PFSK-1 (cell line): Measurements from ENCODE around the gene FCRL6.

ENCODE experiments used
- FOXP2 ChIP-seq: optimal IDR thresholded peaks from 2 replicates; pipeline ENCODE3; 2011; ENCODE audit warnings: borderline replicate concordance, control low read depth, inconsistent platforms; ENCODE audit not compliant: insufficient read depth; ENCODE audit errors: extremely low read length, extremely low read depth
- POLR2AphosphoS5 ChIP-seq: IDR thresholded peaks from 2 replicates; pipeline ENCODE4 v1.6.1; 2012; ENCODE audit warnings: low read depth, mild to moderate bottlenecking, control low read depth, low read length, moderate library complexity
- SIN3A ChIP-seq: IDR thresholded peaks from 2 replicates; pipeline ENCODE4 v1.6.1; 2012; ENCODE audit warnings: mild to moderate bottlenecking, low read length, moderate library complexity, borderline replicate concordance; ENCODE audit not compliant: insufficient read depth
- TAF1 ChIP-seq: IDR thresholded peaks from 2 replicates; pipeline ENCODE4 v1.6.1; 2012; ENCODE audit warnings: low read length, control low read depth, borderline replicate concordance; ENCODE audit not compliant: insufficient read depth
- TF ChIP-seq, protein P1 (sequence below), 2 experiments: IDR thresholded peaks; 2 replicates each; pipeline versions ENCODE4 v1.6.1 to v1.8.0; 2011 to 2012; ENCODE audit warnings: low read depth in 2 of 2, low read length in 2 of 2, control low read depth in 1 of 2, inconsistent platforms in 1 of 2, mild to moderate bottlenecking in 1 of 2, moderate library complexity in 1 of 2; ENCODE audit not compliant: insufficient read depth in 1 of 2

Gene FCRL6

DNA sequence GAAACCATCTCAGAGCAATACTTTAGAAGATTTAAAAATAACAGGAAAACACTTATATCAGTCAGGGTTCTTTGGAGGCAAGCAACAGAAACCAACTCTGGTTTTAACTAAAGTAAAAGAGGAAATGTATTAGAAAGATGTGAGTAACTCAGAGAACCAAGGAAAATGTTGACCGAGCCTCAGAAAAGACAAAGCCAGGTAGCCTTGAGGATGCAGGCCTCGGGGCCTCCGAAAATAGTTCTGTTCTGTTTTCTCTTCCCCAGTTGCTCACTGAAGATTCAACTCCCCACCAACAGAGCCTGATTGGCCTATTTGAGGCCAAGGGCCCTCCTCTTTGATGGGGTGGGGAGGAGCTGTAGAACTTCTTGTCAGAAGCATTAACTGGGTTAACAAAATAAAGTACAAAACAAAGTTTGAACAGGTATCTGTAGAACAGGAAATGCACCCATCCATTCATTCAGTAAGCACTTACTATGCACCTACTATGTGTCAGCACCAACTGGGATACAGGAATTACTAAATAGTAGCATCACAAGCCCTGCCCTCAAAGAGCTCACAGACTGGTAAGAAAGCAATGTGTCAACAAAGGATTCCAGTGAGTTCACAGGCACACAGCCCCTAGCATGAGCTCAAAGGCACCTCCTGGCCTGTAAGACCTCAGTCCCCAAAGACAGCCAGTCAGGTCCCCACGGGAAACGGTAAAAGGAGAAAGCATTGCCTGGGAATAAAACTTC is 37.1 kb downstream of the FCRL6 start:
- no peak for TF ChIP-seq TAF1
- no peak for TF ChIP-seq SIN3A
- TF ChIP-seq FOXP2: no peak
- TF ChIP-seq, protein P1, sequence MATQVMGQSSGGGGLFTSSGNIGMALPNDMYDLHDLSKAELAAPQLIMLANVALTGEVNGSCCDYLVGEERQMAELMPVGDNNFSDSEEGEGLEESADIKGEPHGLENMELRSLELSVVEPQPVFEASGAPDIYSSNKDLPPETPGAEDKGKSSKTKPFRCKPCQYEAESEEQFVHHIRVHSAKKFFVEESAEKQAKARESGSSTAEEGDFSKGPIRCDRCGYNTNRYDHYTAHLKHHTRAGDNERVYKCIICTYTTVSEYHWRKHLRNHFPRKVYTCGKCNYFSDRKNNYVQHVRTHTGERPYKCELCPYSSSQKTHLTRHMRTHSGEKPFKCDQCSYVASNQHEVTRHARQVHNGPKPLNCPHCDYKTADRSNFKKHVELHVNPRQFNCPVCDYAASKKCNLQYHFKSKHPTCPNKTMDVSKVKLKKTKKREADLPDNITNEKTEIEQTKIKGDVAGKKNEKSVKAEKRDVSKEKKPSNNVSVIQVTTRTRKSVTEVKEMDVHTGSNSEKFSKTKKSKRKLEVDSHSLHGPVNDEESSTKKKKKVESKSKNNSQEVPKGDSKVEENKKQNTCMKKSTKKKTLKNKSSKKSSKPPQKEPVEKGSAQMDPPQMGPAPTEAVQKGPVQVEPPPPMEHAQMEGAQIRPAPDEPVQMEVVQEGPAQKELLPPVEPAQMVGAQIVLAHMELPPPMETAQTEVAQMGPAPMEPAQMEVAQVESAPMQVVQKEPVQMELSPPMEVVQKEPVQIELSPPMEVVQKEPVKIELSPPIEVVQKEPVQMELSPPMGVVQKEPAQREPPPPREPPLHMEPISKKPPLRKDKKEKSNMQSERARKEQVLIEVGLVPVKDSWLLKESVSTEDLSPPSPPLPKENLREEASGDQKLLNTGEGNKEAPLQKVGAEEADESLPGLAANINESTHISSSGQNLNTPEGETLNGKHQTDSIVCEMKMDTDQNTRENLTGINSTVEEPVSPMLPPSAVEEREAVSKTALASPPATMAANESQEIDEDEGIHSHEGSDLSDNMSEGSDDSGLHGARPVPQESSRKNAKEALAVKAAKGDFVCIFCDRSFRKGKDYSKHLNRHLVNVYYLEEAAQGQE (IDR thresholded peaks at IDR 0.05; ENCODE audit: insufficient read depth in 1 of 2, low read depth in 2 of 2, low read length in 2 of 2): no peak
- TF ChIP-seq POLR2AphosphoS5: no peak

DNA sequence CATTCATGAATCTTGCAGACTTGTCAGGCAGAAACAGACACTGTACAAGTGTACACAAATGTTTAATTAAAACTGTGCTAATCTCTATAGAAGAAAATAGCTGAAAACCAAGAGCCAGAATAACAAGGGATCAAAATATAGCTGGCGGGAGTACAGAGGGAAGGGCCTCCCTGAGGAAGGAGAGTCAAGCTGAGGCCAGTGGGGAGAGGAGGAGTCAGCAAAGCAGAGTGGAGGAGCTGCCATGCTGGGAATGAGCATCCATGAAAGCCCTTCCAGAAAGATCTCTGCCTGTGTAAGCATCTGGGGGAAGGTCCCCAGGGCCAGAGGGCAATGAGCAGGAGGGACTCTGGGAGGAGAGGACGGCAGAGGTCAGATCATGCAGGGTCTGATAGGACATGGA is 39.6 kb downstream of the FCRL6 start:
- TF ChIP-seq, protein P1 (IDR thresholded peaks at IDR 0.05; ENCODE audit: insufficient read depth in 1 of 2, low read depth in 2 of 2, low read length in 2 of 2): no peak
- TF ChIP-seq TAF1 (no peak), FOXP2 (no peak), SIN3A (no peak), POLR2AphosphoS5 (no peak)

DNA sequence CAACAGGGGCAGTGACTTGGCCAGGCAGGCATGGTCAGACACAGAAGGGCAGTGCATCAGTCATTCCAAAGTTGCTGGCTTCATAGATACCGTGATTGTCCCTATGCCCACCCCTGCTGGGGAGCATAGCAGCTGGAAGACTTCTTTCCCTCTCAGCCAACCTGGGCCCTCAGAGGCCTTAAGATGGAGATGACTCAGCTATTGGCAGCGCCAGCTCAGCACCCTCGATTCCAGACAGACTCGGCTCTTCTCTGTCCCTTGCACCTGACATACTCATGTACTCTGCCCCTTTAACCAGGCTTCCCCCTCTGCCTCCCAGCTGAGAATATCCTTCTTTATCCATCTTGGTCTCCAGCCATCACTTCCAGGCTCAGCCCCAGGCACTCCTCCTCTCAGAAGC is 41.3 kb downstream of the FCRL6 start:
- TF ChIP-seq, protein P1 (IDR thresholded peaks at IDR 0.05; ENCODE audit: insufficient read depth in 1 of 2, low read depth in 2 of 2, low read length in 2 of 2): no peak
- no peak for TF ChIP-seq SIN3A
- no peak for TF ChIP-seq FOXP2
- TF ChIP-seq POLR2AphosphoS5: no peak
- no peak for TF ChIP-seq TAF1

DNA sequence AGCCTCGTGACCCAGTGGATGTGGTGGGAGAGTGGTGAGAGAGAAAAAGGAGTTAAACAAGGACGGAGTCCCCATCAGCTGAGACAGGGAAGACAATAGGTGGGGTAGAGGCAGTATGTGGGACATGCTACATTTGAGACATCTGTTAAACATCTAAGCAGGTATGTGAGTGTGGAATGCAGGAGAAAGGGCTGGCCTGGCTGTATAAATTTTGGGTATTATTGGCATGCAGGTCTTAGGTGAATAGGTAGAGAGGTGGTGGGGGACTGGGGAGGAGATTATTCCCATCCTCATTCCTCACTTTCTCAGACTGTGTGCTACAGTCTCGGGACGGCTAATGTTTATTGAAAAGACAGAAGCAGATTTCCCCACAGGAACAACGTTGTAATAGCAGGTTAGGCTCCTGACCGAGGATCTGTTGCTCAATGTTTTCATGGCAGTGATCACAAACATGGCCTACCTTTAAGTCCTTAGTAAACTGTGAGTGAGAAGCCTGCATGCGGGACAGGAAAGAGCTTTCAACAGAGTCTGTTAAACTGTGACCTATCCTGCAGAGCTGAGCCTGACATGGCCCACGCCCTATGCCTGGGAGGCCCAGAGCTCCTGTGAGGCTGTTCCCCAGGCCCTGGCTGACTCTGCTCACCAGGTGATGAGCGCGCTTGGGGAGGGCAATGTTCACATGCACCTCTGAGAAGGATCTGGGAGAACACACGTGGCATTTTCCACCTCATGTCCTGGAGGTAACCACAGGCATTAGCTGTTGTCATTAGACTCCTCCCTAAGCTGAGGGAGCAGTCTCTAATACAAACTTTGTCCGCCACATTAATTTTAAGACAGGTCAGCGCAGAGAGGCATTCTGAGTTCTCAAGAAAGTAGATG is 43.8 kb downstream of the FCRL6 start:
- no peak for TF ChIP-seq TAF1
- no peak for TF ChIP-seq FOXP2
- no peak for TF ChIP-seq POLR2AphosphoS5
- TF ChIP-seq SIN3A: no peak
- TF ChIP-seq, protein P1 (IDR thresholded peaks at IDR 0.05; ENCODE audit: insufficient read depth in 1 of 2, low read depth in 2 of 2, low read length in 2 of 2): no peak
